Germinal center (tissue), 1 donor: ENCODE data around the gene FGF11.
A peak's percentile ranks its signal among the peaks of the same experiment; 100 is the strongest.

Experiments
- DNase-seq: peaks from one replicate; pipeline ENCODE4 v3.0.0; 2012; ENCODE audit warnings: mixed read lengths, low spot score

The FGF11 gene

GRCh38 chr17:7439462-7440112, at the start of gene FGF11:
Gene FGF11 (plus strand): TSS chr17:7439512. CDS start chr17:7439621, 109 bp downstream.
- DNase-seq, result no peak

GRCh38 chr17:7389924-7390910, 49.1 kb upstream of the FGF11 start:
- DNase-seq, result no peak

GRCh38 chr17:7391307-7391706, 48.0 kb upstream of the FGF11 start:
- DNase-seq, result no peak

GRCh38 chr17:7392696-7393612, 46.4 kb upstream of the FGF11 start:
- DNase-seq, result no peak

- peak; percentile 49 for DNase-seq
Observed at GRCh38 chr17:7393613-7394451, 45.5 kb upstream of the FGF11 start.

- DNase-seq, result peak; percentile 94
Observed at GRCh38 chr17:7394452-7395191, 44.7 kb upstream of the FGF11 start, which contains the start of gene PLSCR3. Gene PLSCR3 (minus strand): TSS chr17:7394525. CDS start chr17:7394110, 415 bp downstream.

- no peak for DNase-seq
Observed at GRCh38 chr17:7396147-7396546, 43.2 kb upstream of the FGF11 start.

- no peak for DNase-seq
Observed at GRCh38 chr17:7398612-7399011, 40.7 kb upstream of the FGF11 start.

GRCh38 chr17:7403043-7403726, 36.1 kb upstream of the FGF11 start:
- DNase-seq, result peak; percentile 34

GRCh38 chr17:7403727-7403976, 35.7 kb upstream of the FGF11 start:
- no peak for DNase-seq

GRCh38 chr17:7403977-7404736, 35.2 kb upstream of the FGF11 start, which contains the start of gene TMEM256:
Gene TMEM256 (minus strand): TSS chr17:7404097. CDS start chr17:7404084, 13 bp downstream.
- peak; percentile 97 for DNase-seq

GRCh38 chr17:7404737-7405349, 34.5 kb upstream of the FGF11 start:
- no peak for DNase-seq

- no peak for DNase-seq
Observed at GRCh38 chr17:7405350-7406234, 33.7 kb upstream of the FGF11 start.

- DNase-seq, result no peak
Observed at GRCh38 chr17:7406235-7406825, 33.0 kb upstream of the FGF11 start.

- DNase-seq, result no peak
Observed at GRCh38 chr17:7407082-7407481, 32.2 kb upstream of the FGF11 start.

GRCh38 chr17:7407485-7408251, 31.6 kb upstream of the FGF11 start, which contains the start of gene NLGN2:
Gene NLGN2 (plus strand): TSS chr17:7407845. CDS start chr17:7408256, 411 bp downstream.
- no peak for DNase-seq
